Measurements from ENCODE around the gene SCYL3. TPM values are rescaled to one million over a fixed set of nuclear protein-coding genes. Genes with fewer than 3 reads are reported as not detected.

SCYL3 gene
- total RNA-seq, 2 experiments from 2014 or later: 3.5 to 3.6 TPM

GRCh38 chr1:169834869-169835268, 58.8 kb downstream of the SCYL3 start:
- intact Hi-C loops (cut with DNase I, micrococcal nuclease): no loop called here
- peaks cover 5% of the 10 kb centered on the region for H3K36me3 ChIP-seq (ENCODE audit: insufficient read depth, low read length)
- peaks cover 0 to 10% of the 10 kb centered on the region in 2 experiments for H3K9me3 ChIP-seq (ENCODE audit: control insufficient read depth in 1 of 2, insufficient read depth in 1 of 2, low read length in 2 of 2)
- no peaks in the 10 kb centered on the region for H3K27me3 ChIP-seq (ENCODE audit: control insufficient read depth in 1 of 2, insufficient read depth in 2 of 2, low read length in 2 of 2)
- ChIA-PET CTCF (no interaction called here), POLR2A (no interaction called here)
- H3K4me3 ChIP-seq (ENCODE audit: low read length): no peak overlapping the region
- DNase-seq: no peak
- no peaks in the 10 kb centered on the region for H3K4me1 ChIP-seq (ENCODE audit: insufficient read depth, low read length)
- TF ChIP-seq, protein P1, sequence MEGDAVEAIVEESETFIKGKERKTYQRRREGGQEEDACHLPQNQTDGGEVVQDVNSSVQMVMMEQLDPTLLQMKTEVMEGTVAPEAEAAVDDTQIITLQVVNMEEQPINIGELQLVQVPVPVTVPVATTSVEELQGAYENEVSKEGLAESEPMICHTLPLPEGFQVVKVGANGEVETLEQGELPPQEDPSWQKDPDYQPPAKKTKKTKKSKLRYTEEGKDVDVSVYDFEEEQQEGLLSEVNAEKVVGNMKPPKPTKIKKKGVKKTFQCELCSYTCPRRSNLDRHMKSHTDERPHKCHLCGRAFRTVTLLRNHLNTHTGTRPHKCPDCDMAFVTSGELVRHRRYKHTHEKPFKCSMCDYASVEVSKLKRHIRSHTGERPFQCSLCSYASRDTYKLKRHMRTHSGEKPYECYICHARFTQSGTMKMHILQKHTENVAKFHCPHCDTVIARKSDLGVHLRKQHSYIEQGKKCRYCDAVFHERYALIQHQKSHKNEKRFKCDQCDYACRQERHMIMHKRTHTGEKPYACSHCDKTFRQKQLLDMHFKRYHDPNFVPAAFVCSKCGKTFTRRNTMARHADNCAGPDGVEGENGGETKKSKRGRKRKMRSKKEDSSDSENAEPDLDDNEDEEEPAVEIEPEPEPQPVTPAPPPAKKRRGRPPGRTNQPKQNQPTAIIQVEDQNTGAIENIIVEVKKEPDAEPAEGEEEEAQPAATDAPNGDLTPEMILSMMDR (IDR thresholded peaks at IDR 0.05): no peak
- H3K27ac Mint-ChIP-seq: no peak overlapping the region
- H3K27ac ChIP-seq (ENCODE audit: low read depth in 1 of 2, low read length in 2 of 2): no peak overlapping the region
- ATAC-seq (ENCODE audit: poor library complexity): no peak
- H3K4me3 Mint-ChIP-seq: no peak overlapping the region
- H3K27me3 Mint-ChIP-seq: no peaks in the 10 kb centered on the region
- H3K4me1 Mint-ChIP-seq (ENCODE audit: low read depth): no peaks in the 10 kb centered on the region
- peaks cover 11% of the 10 kb centered on the region for H3K9me3 Mint-ChIP-seq
- peaks cover 51% of the 10 kb centered on the region for H3K36me3 Mint-ChIP-seq (ENCODE audit: low read depth)

DNA sequence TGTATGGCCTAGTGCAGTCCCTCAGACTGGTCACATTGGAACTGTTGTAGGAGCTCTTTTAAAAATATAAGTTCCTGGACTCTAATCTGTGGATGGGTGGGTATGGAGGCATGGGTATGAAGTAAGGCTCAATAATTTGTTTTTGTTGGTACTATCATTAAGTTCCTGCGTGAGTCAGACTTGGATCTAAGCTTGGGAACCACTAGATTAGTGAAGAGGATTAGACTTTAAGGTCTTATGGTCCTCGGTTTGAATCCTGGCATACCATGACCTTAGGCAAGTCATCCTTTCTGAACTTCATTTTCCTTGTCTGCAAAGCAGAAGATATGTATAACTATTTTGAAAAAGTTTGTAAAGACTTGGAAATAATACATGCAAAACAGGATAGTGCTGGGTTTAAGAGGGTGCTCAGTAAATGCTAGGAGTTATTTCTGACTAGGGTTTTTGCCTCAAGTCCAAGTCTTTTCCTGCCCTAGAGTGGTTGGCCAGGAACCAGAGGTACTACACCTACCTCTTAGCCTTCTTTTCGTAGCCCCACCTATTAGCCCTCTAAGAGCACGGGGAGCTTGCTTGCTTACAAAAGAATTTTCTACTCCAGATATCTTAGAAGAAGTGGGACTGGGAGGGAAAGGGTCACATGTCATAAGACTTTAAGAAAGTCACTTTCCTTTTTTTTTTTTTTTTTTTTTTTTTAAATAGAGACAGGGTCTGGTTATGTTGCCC, 60.4 kb downstream of the SCYL3 start:
- no peaks in the 10 kb centered on the region for H3K27me3 Mint-ChIP-seq
- intact Hi-C loops (cut with DNase I, micrococcal nuclease): no loop called here
- no peaks in the 10 kb centered on the region for H3K4me1 Mint-ChIP-seq (ENCODE audit: low read depth)
- Histone ChIP-seq H3K9me3 (ENCODE audit: control insufficient read depth in 1 of 2, insufficient read depth in 1 of 2, low read length in 2 of 2) (no peaks in the 10 kb centered on the region), H3K36me3 (ENCODE audit: insufficient read depth, low read length) (peaks cover 8% of the 10 kb centered on the region), H3K27me3 (ENCODE audit: control insufficient read depth in 1 of 2, insufficient read depth in 2 of 2, low read length in 2 of 2) (no peaks in the 10 kb centered on the region), H3K27ac (ENCODE audit: low read depth in 1 of 2, low read length in 2 of 2) (no peak overlapping the region), H3K4me1 (ENCODE audit: insufficient read depth, low read length) (no peaks in the 10 kb centered on the region), H3K4me3 (ENCODE audit: low read length) (no peak overlapping the region)
- H3K27ac Mint-ChIP-seq: no peak overlapping the region
- POLR2A ChIA-PET: no interaction called here
- H3K9me3 Mint-ChIP-seq: peaks cover 4% of the 10 kb centered on the region
- TF ChIP-seq, protein P1 (IDR thresholded peaks at IDR 0.05): no peak
- no peak for ATAC-seq (ENCODE audit: poor library complexity)
- no peak overlapping the region for H3K4me3 Mint-ChIP-seq
- CTCF ChIA-PET: interaction anchor here (0.7 kb wide), 1 partner anchor 1481 kb away, joined by 3 read pairs; the partner anchor contains the start of gene FMO4
- H3K36me3 Mint-ChIP-seq (ENCODE audit: low read depth): peaks cover 44% of the 10 kb centered on the region
- no peak for DNase-seq

- H3K4me1 Mint-ChIP-seq (ENCODE audit: low read depth): no peaks in the 10 kb centered on the region
- ChIA-PET POLR2A (no interaction called here), CTCF (no interaction called here)
- no peaks in the 10 kb centered on the region for H3K9me3 Mint-ChIP-seq
- no peaks in the 10 kb centered on the region for H3K27me3 Mint-ChIP-seq
- intact Hi-C loops (cut with DNase I, micrococcal nuclease): no loop called here
- Histone ChIP-seq H3K27ac (ENCODE audit: low read depth in 1 of 2, low read length in 2 of 2) (no peak overlapping the region), H3K27me3 (ENCODE audit: control insufficient read depth in 1 of 2, insufficient read depth in 2 of 2, low read length in 2 of 2) (no peaks in the 10 kb centered on the region), H3K9me3 (ENCODE audit: control insufficient read depth in 1 of 2, insufficient read depth in 1 of 2, low read length in 2 of 2) (no peaks in the 10 kb centered on the region), H3K36me3 (ENCODE audit: insufficient read depth, low read length) (peaks cover 8% of the 10 kb centered on the region), H3K4me1 (ENCODE audit: insufficient read depth, low read length) (no peaks in the 10 kb centered on the region), H3K4me3 (ENCODE audit: low read length) (no peak overlapping the region)
- H3K4me3 Mint-ChIP-seq: no peak overlapping the region
- ATAC-seq (ENCODE audit: poor library complexity) (no peak), DNase-seq (no peak)
- H3K36me3 Mint-ChIP-seq (ENCODE audit: low read depth): peaks cover 36% of the 10 kb centered on the region
- TF ChIP-seq, protein P1 (IDR thresholded peaks at IDR 0.05): no peak
- no peak overlapping the region for H3K27ac Mint-ChIP-seq
Observed at GRCh38 chr1:169829671-169830070, 64.0 kb downstream of the SCYL3 start.
